Measurements from ENCODE around the gene TGM4.

DNA sequence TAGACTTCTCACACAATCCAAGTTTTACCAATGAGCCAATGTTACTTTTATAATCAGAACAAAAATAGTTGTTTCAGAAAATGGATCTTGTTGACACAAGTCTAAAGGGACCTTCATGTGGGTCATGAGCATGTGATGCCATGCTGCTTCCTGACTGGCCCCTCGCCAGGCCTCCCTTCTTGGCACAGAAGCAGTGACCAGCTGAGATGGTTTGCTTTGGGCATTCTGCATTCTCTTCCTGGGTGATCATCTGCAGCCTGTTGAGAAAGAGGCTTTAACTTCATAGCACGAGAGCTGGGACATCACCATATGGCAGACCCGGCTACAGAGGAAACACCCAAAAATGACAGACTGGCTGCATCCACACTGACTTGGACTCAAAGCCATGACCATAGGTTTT lies 45.7 kb downstream of the TGM4 start:
- no peak for TF ChIP-seq EZH2 (IDR thresholded peaks at IDR 0.05; ENCODE audit: insufficient read depth, poor library complexity, severe bottlenecking)
- no peak for TF ChIP-seq EZH2phosphoT487 (IDR thresholded peaks at IDR 0.05; ENCODE audit: insufficient read depth, low read depth)
